Loucy (cell line): ENCODE data around the gene SDC3.

Source experiments
- EZH2phosphoT487 ChIP-seq: fragments of 200-600 bp; IDR thresholded peaks from 2 replicates; pipeline ENCODE4 v1.6.1; 2018; ENCODE audit warnings: antibody characterized with exemption, mild to moderate bottlenecking, moderate library complexity, borderline replicate concordance
- TF ChIP-seq, protein P1 (sequence below): fragments of 200-600 bp; sonication (generic); conservative IDR thresholded peaks from 2 replicates; pipeline ENCODE4 v1.5.1; 2014; ENCODE audit warnings: mild to moderate bottlenecking, antibody characterized with exemption, low read length

DNA sequence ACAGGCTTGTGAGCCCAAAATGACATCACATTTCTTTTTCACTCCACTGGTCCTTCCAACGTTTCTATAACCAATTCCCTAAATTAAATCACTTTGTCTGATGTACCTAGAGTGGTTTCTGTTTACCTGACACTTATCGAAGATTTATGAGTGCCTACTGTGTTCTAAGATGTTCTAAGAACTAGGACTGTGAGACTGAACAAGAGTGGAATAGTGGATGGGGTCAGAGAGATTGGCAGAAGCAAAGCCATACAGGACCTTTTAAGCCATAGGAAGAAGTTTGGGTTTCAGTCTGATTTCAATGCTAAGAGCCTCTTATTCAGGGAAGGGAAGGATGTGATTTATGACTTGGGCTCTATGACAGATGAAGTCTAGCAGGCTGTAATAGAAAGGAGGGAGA is 78.7 kb downstream of the SDC3 start:
- TF ChIP-seq, protein P1, sequence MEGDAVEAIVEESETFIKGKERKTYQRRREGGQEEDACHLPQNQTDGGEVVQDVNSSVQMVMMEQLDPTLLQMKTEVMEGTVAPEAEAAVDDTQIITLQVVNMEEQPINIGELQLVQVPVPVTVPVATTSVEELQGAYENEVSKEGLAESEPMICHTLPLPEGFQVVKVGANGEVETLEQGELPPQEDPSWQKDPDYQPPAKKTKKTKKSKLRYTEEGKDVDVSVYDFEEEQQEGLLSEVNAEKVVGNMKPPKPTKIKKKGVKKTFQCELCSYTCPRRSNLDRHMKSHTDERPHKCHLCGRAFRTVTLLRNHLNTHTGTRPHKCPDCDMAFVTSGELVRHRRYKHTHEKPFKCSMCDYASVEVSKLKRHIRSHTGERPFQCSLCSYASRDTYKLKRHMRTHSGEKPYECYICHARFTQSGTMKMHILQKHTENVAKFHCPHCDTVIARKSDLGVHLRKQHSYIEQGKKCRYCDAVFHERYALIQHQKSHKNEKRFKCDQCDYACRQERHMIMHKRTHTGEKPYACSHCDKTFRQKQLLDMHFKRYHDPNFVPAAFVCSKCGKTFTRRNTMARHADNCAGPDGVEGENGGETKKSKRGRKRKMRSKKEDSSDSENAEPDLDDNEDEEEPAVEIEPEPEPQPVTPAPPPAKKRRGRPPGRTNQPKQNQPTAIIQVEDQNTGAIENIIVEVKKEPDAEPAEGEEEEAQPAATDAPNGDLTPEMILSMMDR, result no peak
- TF ChIP-seq EZH2phosphoT487, result no peak
